NCI-H82 treated with DMSO at 0.1 percent for 48 hours (cell line): ENCODE results near the gene NIP7.
"Not testable (repeated sequence)": the region's sequence is repeated elsewhere in the genome, so short reads cannot be mapped to it uniquely, and the experiment has no call there.

ENCODE experiments used
- DNase-seq: peaks from one replicate; lab custom pipeline; 2025; ENCODE audit not compliant: unreplicated experiment; lab: John Stamatoyannopoulos, UW

NIP7 gene

GRCh38 chr16:69339289-69340094 lies at the start of gene NIP7, which contains the start of gene COG8:
Gene NIP7, plus strand, starts transcription at chr16:69339772. Its CDS starts 58 bp downstream, at chr16:69339830.
Gene COG8, minus strand, starts transcription at chr16:69339564. Its CDS starts 12 bp downstream, at chr16:69339552.
- DNase-seq = peak; percentile 96

- not testable (repeated sequence) for DNase-seq
Observed at GRCh38 chr16:69291657-69292056, 47.9 kb upstream of the NIP7 start.

GRCh38 chr16:69293401-69293800 lies 46.2 kb upstream of the NIP7 start:
- no peak for DNase-seq

GRCh38 chr16:69294051-69294450 lies 45.5 kb upstream of the NIP7 start:
- DNase-seq = no peak

- DNase-seq = not testable (repeated sequence)
Observed at GRCh38 chr16:69296771-69297170, 42.8 kb upstream of the NIP7 start.

- no peak for DNase-seq
Observed at GRCh38 chr16:69298261-69298660, 41.3 kb upstream of the NIP7 start.

GRCh38 chr16:69301187-69301586 lies 38.4 kb upstream of the NIP7 start:
- DNase-seq = no peak

- DNase-seq = no peak
Observed at GRCh38 chr16:69301861-69302260, 37.7 kb upstream of the NIP7 start.

- DNase-seq = no peak
Observed at GRCh38 chr16:69302301-69302700, 37.3 kb upstream of the NIP7 start.

- no peak for DNase-seq
Observed at GRCh38 chr16:69306031-69306430, 33.5 kb upstream of the NIP7 start.

- no peak for DNase-seq
Observed at GRCh38 chr16:69307091-69307490, 32.5 kb upstream of the NIP7 start.

- no peak for DNase-seq
Observed at GRCh38 chr16:69307856-69308255, 31.7 kb upstream of the NIP7 start.

GRCh38 chr16:69309316-69309715 lies 30.3 kb upstream of the NIP7 start:
- DNase-seq = no peak

GRCh38 chr16:69310653-69311532 lies 28.7 kb upstream of the NIP7 start, which contains the start of gene VPS4A:
Gene VPS4A, plus strand, starts transcription at chr16:69311350. Its CDS starts 162 bp downstream, at chr16:69311512.
- peak; percentile 85 for DNase-seq

- DNase-seq = no peak
Observed at GRCh38 chr16:69311533-69312387, 27.8 kb upstream of the NIP7 start.

- DNase-seq = no peak
Observed at GRCh38 chr16:69313469-69313868, 26.1 kb upstream of the NIP7 start.

- DNase-seq = no peak
Observed at GRCh38 chr16:69314534-69314933, 25.0 kb upstream of the NIP7 start.

GRCh38 chr16:69315486-69316311 lies 23.9 kb upstream of the NIP7 start:
- DNase-seq = no peak

GRCh38 chr16:69316595-69317034 lies 23.0 kb upstream of the NIP7 start:
- DNase-seq = no peak
